H54 (cell line): ENCODE measurements around the gene ABCC4.

Source experiments
- DNase-seq: peaks from one replicate; pipeline ENCODE4 v3.0.0; 2011; ENCODE audit warnings: low spot score, mixed read lengths; ENCODE audit not compliant: insufficient read length
- FAIRE-seq: peaks from 3 replicates; lab custom pipeline; 2011; peaks lifted over from hg19 to GRCh38; lab: Jason Lieb, UNC
- POLR2A ChIP-seq: IDR thresholded peaks from 2 replicates; pipeline ENCODE4 v1.6.1; 2011; ENCODE audit warnings: low read depth, mild to moderate bottlenecking, low read length

Gene ABCC4

DNA sequence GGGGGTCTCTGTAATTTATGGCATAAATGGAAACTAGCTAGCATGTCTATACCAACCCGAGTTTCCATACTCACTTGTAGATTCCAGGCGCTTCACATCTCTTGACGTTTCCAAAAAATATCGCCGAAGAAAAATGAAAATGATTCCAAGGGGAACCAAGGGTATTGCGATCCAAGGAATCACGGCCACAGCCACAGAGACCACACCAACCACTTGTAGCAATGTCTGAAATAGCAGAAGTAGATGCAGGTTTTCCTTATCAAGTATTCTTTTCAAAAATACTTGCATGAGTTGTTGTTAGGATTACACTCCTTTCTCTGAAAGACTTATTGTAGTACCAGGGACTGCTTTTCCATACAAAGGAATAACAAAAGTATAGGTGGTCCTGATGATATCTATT, 218.2 kb downstream of the ABCC4 start:
- no peak for DNase-seq
- no peak for TF ChIP-seq POLR2A
- FAIRE-seq = no peak

GRCh38 chr13:95075506-95075905, 225.7 kb downstream of the ABCC4 start:
- no peak for FAIRE-seq
- no peak for DNase-seq
- TF ChIP-seq POLR2A = no peak

- DNase-seq = no peak
- TF ChIP-seq POLR2A = no peak
- FAIRE-seq = no peak
Measured at GRCh38 chr13:95074820-95075219, 226.4 kb downstream of the ABCC4 start.

GRCh38 chr13:95073747-95074311, 227.4 kb downstream of the ABCC4 start:
- TF ChIP-seq POLR2A = no peak
- FAIRE-seq (peak; percentile 11), DNase-seq (no peak)

DNA sequence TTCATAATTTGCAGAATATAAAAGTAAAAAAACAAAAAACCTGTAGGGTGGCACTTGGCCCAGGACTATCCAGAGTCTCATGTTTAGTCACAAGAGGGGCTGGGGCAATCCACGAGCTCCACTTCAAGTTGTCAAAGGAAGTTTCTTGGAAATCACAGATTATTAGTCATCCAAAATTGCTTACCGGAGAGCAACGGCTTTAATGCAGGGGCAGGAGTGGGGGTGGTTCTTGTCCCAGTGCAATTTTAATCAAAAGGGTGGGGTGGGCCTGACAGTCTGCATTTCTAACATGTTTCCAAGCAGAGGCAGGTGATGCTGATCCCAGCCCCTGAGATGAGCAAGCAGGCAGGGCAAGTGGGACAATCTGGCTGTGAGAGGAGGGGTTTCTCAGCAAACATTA, 233.9 kb downstream of the ABCC4 start:
- no peak for TF ChIP-seq POLR2A
- FAIRE-seq = peak; percentile 61
- DNase-seq = peak; percentile 37

GRCh38 chr13:95060014-95060519, 241.2 kb downstream of the ABCC4 start:
- TF ChIP-seq POLR2A = no peak
- no peak for FAIRE-seq
- no peak for DNase-seq

- TF ChIP-seq POLR2A = no peak
- DNase-seq = no peak
- FAIRE-seq = no peak
Measured at GRCh38 chr13:95059306-95059705, 241.9 kb downstream of the ABCC4 start.

DNA sequence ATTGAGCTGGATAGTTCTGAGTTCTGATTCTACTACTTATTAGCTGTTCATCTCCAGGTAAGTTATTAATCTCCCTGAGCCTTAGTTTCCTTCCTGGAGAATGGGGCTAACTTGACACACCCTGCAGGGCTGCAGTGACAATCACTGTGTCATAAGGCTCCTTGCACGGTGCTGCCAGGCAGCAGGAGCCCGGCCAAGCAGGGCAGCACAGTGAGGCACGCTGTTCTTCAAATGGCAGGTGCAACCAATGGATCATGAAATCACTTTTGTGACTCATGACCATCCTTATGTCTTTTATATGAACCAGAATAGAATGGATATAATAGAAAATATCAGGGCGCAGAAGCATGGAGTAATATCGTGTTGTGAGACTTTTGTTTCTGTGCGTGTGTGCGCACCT, 242.6 kb downstream of the ABCC4 start:
- TF ChIP-seq POLR2A = no peak
- DNase-seq = no peak
- FAIRE-seq = no peak

GRCh38 chr13:95056266-95056665, 245.0 kb downstream of the ABCC4 start:
- DNase-seq (no peak), FAIRE-seq (no peak)
- TF ChIP-seq POLR2A = no peak

DNA sequence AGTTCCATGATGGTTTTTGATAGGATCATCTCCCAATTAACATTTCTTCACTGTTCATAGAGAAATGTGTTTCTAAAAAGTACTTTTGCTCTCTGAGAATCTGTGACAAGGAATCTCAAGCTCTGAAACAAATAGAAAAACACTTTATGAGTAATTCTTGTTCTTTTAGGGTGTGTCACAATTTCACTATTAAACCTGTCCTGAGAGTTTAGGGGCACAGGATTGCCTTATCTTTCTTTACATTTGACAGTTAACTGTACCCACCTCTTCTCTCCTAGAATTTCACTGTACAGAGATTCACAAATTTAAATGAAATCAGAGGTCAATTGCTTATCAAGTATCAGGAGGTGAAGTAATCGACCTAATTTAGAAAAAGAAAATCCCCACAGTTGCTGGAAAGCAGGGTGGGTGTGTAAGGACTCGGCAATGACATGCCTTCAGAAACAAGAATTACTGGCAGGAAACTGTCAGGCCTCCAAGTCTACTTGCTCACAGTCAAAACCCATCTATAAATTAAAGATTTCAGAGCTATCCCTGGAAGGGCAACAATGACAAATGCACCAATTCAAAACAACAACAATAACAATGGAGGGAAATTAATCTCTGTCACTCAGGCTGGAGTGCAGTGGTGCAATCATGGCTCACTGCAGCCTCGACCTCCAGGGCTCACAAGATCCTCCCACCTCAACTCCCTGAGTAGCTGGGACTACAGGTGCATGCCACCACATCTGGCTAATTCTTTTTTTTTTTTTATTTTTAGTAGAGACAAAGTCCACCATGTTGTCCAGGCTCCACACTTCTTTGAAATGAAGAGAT, 250.2 kb downstream of the ABCC4 start:
- no peak for DNase-seq
- no peak for FAIRE-seq
- TF ChIP-seq POLR2A = no peak

DNA sequence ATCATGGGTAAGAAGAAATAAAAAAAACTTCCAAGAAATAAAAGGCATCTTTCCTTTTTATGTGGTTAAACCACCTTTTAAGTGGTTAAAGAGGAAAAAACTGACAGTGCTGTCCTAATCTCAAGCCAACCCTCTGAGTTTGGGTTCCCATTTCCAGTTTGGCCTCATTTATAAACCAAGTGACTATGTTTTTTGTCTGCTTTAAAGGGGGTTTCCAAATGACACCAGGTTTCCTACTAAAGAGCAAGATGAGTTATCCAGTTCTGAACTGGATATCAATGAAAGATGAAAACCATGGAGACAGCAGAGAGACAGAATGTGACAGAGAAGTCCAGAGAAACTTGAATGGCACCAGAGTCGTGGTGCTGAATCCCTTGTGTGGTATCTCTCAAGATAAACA, 251.5 kb downstream of the ABCC4 start:
- TF ChIP-seq POLR2A = no peak
- FAIRE-seq = no peak
- DNase-seq = no peak

DNA sequence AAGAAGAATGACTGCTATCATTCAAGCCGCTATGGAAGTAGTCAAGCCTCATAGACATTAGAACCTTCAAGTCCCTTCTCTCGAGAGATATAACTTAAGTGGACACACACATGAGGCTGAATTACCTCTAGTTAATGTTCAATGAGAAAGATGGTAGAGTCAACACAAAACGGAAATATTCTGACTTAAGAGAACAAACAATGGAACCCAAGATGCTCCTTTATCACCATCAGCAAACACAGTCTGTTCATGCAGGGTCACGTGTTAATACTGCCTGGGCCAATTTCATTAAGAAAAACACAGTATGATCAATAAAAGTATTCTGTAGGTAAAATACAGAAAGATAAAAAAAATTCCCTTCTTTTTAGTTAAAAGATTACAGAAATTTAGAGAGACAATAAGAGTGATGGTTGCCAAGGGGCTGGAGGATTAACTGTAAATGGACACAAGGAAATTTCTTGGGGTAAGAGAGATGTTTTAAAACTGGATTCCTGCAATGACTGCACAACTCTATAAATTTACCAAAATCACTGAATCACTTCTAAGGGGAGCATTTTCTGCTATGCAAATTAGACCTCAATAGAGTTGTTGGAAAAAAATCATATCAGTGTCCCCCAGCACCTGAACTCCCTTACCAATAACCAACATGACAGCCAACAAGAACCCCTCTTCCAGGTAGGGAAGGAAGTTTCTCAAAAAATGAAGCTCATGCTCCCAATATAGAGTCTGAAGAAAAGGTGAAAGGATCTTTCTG, 256.6 kb downstream of the ABCC4 start:
- DNase-seq (no peak), FAIRE-seq (no peak)
- no peak for TF ChIP-seq POLR2A

GRCh38 chr13:95039415-95039814, 261.8 kb downstream of the ABCC4 start:
- DNase-seq (no peak), FAIRE-seq (peak; percentile 48)
- TF ChIP-seq POLR2A = no peak

GRCh38 chr13:95038949-95039348, 262.3 kb downstream of the ABCC4 start:
- DNase-seq (no peak), FAIRE-seq (no peak)
- TF ChIP-seq POLR2A = no peak
